GM18511 (cell line): ENCODE data around the gene DGKD.
"Not testable (repeated sequence)": the region's sequence is repeated elsewhere in the genome, so short reads cannot be mapped to it uniquely, and the experiment has no call there.

Experiments
- ATAC-seq: cut with Tn5 transposase; IDR thresholded peaks from one replicate; pipeline ENCODE4 v1.9.1; 2021; ENCODE audit warnings: mild to moderate bottlenecking, moderate library complexity; ENCODE audit not compliant: unreplicated experiment

The DGKD gene

DNA sequence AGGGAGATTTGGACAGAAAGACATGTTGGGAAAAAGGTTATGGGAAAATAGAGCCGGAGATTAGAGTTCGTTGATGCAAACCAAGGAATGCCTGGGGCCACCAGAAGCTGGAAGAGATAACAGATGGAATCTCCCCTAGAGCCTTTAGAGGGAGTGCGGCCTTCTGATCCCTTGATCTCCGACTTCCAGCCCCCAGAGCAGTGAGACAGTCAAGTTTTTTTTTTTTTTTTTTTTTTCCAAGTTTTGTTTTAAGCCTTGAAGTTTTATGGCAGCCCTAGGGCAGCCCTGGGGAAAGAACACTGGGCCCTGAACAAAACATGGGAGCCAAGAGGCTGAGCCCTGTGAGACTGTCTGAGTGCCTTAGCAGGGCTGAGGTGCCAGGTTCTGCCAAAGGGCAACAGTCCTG lies 6.5 kb downstream of the DGKD start:
- no peak for ATAC-seq

DNA sequence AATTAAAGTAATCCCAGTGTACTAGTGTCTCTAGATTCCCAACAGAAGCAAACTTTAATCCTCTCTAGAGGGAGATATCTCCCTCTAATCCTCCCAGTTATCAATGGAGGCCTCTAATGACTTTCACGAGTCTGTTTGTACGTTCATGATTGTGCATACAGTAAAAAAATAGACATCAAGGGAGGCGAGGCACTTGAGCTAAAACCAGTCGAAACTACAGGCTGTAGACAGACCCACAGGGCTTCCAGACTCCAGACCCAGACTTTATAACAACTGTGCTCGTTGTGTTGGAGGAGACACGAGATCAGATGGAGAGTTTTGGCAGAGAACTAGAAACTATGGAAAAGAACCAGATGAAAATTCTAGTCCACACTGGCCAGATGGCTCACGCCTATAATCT lies 7.0 kb downstream of the DGKD start:
- no peak for ATAC-seq

DNA sequence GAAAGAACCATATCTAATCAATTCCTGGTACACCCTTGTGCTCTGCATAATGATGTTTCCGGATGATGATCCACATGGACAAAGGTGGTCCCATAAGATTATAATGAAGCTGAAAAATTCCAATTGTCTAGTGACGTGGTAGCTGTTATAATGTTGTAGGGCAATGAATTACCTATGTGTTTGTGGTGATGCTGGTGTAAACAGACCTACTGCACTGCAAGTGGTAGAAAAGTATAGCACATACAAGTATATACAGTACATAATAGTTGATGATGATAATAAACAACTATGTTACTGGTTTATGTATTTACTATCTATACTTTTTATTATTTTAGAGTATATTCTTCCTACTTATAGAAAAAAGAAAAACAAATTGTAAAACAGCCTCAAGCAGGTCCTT lies 8.4 kb downstream of the DGKD start:
- ATAC-seq = no peak

GRCh38 chr2:233363744-233364235 lies 9.5 kb downstream of the DGKD start:
- no peak for ATAC-seq

GRCh38 chr2:233365861-233366520 lies 11.7 kb downstream of the DGKD start:
- ATAC-seq = no peak

GRCh38 chr2:233367586-233367985 lies 13.3 kb downstream of the DGKD start:
- ATAC-seq = no peak

DNA sequence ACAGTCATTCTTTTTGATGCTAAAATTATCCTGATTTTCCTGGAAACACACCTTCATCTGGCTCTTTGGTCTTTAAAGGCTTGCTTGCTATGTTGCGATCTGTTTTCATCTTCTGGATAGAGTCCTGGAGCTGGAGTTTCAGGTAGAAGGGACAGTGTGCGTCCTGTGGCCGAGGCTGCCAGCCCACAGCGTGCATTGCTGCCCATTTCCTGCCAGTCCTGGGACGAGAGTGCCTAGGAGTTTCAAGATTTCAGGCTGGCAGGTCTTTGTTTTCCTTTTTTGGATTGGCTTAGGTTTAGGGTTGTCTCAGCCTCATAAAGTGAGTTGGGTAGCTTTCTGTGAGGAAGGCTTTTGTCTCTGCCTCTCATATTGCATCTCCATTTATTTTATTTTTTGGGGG lies 14.5 kb downstream of the DGKD start:
- ATAC-seq = no peak

DNA sequence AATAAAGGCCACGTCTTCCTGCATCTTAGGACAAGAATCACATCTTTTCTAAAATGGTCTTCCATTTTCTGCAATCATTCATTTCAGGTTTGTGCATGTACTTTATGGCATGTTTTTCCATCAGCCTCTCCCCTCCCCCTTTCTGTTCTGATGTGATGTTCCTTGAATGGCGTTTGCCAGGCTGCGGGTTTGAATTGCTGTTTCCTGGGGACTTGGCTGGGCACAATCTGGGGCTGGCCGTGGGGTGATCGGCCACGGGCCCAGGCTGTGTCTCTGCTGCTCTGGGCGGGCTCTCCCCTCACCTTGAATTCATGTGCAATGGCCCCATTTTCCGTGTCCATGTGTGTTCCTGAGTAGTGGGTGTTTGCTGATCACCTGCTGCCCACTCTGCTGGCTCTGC lies 15.2 kb downstream of the DGKD start:
- no peak for ATAC-seq

DNA sequence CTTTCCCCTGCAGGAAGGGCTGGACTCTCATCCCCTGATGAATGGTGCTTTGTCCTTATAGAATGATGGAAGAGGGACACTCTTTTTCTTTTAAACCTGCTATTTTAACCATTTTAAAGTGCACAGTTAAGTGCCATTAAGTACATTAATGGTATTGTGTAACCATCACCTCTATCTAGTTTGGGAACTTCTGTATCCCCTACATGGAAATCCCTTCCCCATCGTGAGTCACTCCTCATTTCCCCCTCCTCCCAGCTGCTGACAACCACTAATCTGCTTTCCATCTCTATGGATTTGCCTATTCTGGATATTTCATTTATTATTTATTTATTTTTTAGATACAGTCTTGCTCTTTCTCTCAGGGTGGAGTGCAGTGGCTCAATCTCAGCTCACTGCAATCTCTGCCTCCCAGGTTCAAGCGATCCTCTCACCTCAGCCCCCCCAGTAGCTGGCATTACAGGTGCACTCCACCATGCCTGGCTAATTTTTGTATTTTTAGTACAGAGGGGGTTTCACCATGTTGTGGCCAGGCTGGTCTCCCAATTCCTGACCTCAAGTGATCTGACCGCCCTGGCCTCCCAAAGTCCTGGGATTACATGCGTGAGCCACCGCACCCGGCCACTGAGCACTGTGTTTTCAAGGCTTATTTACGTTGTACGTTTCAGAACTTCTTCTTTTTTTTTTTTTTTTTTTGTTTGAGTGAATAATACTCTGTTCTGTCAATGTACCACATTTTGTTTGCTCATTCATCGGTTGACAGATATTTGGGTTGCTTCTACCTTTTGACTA lies 15.8 kb downstream of the DGKD start:
- no peak for ATAC-seq

GRCh38 chr2:233371641-233372040 lies 17.3 kb downstream of the DGKD start:
- no peak for ATAC-seq

GRCh38 chr2:233372855-233373254 lies 18.6 kb downstream of the DGKD start:
- ATAC-seq = no peak

- no peak for ATAC-seq
These were observed 19.0 kb downstream of the DGKD start for GRCh38 chr2:233373316-233373715.

GRCh38 chr2:233374776-233375175 lies 20.5 kb downstream of the DGKD start:
- not testable (repeated sequence) for ATAC-seq

- no peak for ATAC-seq
These were observed 21.4 kb downstream of the DGKD start for GRCh38 chr2:233375490-233376314.

DNA sequence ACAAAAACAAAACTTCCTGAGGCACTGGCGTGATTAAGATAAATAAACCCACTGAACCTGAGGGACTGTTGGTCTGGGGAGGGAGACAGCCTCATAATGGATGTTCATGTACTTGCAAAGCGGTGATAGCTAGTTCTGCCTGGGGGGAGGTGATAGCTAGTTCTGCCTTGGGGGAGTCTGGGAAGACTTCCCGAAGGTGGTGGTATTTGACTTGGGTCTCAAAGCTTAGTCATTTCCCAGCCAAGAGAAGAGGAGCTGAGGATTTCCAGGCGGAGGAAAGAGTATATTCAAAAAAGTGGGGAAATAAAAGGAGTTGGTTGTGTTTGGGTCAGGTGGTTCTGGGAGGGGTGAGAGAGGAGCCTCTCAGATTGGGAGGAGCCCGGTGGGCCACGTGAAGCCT lies 24.7 kb downstream of the DGKD start:
- no peak for ATAC-seq

GRCh38 chr2:233379441-233379840 lies 25.1 kb downstream of the DGKD start:
- ATAC-seq = no peak

DNA sequence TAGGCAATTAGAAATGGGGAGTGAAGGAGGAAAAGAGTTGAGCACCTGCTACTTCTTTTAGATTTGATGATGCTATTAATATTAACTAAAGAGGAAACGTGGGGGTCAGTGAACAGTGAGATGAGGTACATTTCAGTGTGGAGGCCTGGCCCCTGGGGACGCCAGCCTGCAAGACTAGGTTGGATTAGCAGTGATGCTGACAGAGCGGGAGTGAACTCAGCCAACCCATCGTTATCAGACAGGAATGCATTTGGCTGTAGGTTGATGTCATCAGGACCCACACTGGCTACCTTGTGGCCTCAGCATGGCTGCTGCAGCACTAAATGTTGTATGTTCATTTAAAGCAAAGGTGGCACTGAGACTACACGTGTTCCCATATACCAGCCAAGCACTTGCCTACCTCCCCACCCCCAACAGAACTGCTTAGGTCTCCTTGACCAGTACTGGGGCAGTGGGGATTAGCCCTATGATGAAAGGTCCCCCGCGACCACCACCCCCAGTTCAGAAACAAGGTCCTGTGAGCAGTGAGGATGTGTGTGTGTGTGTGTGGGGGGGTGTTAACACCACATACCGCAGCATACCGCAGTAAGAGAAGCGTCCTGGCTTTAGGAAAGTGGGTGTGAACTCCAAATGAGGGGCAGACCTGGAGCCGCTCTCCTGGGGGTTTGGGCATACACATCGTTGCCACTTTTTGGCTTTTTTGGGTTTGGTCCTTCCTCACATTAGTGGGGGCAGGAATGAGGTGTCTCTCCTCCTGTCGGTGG lies 26.0 kb downstream of the DGKD start:
- ATAC-seq = peak; percentile 67

- ATAC-seq = no peak
These were observed 26.8 kb downstream of the DGKD start for GRCh38 chr2:233380995-233381637.

DNA sequence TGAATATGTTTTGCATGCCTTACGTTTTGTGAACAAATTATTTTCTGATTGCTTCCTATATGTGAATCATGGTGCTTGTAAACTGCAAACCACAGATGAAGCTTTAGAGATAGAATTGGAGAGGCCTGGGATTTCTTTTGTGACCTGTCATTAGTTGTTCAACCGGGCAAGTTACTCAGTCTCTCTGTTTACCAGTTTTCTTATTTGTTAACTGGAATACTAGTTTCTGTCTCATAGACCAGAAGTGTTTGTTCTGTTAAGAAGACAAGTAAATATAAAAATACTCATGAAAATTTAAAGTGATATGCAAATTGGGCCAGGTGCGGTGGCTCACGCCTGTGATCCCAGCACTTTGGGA lies 27.3 kb downstream of the DGKD start:
- no peak for ATAC-seq

DNA sequence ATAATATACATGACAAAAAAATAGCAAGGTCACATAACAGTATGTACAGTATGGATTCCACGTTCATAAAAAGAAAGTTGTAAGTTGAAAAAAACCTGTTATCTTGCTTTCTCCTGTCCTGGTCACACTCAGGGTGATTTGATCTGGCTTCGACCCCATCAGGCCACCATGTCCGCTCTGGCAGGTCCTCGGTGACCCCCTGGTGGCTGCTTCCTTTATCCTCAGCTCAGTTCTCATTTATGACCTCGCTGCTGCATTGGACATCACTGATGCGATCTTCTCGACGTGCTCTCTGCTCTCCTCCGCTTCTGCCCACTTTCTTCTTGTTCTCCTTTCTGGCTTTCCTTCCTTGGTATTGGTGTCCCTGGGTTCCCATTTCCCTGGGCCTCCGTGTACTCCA lies 29.7 kb downstream of the DGKD start:
- ATAC-seq = no peak
